HG03575 (cell line): ENCODE results near the gene DUS2.
"Not testable (repeated sequence)": the region's sequence is repeated elsewhere in the genome, so short reads cannot be mapped to it uniquely, and the experiment has no call there.

Experiments used
- ATAC-seq: cut with Tn5 transposase; IDR thresholded peaks from one replicate; pipeline ENCODE4 v1.9.1; 2021; ENCODE audit not compliant: unreplicated experiment, insufficient number of reproducible peaks, low FRiP score; ENCODE audit errors: extremely low read depth

Gene DUS2

DNA sequence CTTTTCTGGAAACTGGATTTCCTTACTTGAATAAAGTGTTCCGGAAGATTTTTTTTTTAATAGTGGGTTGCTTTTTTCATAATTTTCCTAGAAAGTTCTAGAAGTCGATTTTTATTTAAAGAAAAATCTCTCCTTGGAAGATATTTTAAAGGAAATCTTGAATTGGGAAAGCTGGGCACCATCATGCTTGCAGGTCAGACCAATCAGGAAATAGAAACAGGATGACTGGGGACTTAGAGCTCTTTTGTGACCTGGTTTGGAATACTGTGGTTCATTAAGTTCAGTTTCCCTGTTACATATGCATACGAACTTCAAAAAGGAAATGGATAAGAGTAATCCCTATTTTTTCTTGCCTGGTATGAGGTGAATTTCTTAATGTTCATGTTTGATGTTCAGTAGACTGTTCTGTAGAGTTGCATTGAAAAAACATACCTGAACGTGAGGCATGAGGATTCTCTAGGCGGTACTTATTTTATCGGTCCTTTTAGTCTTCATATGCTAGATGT is 63.3 kb downstream of the DUS2 start:
- ATAC-seq = no peak

DNA sequence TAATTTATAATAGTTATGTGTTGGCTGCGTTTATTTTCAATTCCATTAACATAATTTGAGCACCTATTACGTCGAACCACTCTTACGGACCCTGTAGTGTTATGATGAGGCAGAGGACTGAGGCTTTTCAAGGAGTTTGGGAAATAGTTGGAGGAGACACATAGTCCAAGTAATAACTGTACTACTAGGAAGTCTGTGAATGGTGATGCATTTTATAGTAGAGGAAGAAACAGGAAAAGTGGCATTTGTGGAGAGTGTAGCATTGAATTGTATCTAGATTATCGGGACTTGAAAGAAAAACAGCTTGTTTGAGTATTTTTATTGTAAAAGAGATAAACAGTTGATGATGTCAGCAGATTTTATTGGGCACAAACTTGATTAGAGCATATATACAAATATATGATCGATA is 63.8 kb downstream of the DUS2 start:
- ATAC-seq = no peak

DNA sequence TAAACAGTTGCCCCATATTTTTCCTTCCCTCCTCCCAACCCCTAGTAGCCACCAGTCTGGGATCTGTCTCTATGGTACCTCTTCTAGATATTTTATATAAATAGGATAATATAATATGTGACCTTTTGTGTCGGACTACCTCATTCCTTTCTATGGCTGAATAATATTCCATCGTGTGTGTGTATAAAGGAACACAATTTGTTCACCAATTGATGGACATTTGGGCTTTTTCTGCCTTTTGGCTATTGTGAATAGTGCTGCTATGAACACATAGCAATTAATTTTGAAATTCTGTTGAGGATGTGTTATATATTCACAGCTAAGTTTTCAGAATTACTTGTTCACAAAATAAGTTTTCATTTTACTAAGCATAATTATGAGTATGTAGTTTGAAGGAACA is 64.6 kb downstream of the DUS2 start:
- no peak for ATAC-seq

DNA sequence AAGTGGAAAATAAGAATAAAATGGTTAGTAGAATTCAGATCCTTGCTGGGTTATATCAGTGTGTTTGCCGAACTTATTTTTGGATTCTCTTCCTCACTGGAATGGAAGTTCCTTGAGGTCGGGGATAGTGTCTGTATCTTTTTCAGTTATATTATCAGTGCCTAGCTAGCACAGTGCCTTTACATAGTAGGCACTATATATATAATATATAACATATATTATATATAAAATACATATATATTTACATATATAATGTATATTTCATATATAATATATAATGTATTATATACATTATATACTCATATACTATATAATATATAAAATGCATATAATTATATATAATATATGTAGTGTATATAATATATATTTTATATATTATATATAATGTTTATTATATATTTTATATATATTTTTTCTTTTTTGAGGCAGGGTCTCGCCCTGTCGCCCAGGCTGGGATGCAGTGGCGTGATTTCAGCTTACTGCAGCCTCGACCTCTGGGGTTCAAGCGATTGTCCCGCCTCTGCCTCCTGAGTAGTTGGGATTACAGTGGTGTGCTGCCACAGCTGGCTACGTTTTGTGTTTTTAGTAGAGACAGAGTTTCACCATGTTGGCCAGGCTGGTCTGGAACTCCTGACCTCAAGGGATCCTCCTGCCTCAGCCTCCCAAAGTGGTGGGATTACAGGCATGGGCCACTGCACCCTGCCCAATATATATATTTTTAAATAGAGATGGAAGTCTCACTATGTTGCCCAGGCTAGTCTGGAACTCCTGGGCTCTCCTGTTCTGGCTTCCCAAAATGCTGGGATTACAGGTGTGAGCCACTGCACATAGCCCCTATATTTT is 65.3 kb downstream of the DUS2 start:
- no peak for ATAC-seq

DNA sequence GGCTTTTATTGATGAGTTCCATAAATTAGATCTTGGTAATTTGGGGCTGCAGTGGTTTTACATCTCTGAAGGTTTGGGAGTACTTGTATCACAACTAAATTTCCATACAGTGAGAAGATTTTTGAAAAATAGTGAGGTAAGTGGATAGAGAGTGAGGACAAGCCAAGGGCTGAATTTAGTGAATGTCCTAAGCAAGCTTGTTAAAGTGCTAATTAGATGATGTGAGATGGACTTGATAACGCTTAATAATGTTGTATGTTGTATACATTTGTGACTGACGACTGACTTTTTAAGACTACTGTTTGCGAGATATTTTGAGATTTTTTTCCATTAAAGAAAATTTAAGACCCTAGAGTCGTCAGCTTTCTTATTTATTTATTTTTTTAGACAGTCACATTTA is 66.0 kb downstream of the DUS2 start:
- no peak for ATAC-seq

DNA sequence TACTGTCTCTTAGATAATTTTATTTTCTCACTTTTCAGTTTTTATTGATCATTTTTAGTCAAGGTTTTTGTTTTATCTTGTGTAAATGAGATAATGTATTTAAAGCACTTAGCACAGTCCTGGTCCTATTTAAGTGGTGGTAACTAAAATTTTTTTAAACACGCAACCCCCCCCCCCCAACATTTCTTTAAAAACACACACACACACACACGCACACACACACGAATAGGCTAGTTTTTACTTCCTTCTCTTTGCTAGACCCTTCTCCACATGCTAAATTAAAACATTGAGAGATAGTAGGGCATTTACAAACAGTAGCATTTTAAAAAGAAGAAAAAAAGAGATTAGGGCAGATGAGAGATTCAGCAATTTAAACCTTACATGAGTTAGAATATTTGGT is 67.0 kb downstream of the DUS2 start:
- ATAC-seq = no peak

DNA sequence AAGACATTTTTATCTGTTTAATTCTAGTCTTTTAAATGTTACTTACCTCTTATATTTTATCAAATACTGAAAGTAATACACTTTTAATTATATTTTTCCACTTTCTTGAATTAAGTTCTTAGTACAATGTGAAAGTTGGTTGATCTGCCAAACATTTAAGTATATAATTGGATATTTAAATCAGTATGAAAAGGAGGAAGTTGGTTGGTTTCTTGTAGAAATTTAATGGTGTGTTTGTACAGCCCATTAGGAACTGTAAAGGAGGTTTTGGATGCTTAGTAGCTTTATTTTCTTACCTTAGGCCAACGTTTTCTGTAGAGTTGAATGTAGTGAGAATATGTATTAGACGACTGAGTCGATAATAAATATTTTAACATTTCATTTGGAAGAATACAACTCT is 67.4 kb downstream of the DUS2 start:
- no peak for ATAC-seq

DNA sequence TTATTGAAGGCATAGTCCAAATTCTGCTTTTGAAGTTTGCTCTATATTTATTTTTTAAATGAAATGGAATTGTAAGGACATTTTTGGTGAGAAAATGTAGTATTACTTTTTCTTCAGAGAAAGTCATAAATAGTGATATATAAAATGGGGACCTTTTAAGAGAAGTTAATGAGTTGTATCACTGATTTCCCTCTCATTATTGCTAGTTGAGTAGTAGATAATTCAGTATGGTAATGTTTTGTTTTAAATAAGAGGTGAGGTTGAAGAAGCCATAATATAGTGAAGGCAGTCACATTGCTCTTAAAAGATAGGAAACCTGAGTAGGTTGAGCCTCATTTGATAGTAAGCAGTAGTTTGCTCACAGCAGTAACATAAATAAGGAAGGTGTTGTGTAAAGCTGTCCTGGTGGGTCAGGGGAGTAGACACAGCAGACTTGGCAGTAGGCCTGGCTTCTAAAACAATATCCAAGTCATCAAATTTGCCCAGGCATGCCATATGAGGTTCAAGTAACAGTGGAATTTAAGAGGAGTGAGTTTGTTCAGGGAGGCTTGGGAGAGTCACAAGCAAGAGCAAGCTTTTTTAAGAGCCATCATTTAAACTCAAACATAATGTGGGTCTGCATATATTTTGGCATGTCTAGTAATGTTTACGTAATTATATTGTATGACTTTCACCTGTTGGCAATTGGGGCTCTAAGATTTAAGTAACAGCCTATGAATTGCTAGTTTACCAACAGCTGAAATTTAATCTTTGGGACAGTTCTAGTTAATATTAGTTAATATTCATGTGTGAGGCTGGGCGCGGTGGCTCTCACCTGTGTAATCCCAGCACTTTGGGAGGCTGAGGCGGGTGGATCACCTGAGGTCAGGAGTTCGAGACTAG is 68.5 kb downstream of the DUS2 start:
- ATAC-seq = no peak

DNA sequence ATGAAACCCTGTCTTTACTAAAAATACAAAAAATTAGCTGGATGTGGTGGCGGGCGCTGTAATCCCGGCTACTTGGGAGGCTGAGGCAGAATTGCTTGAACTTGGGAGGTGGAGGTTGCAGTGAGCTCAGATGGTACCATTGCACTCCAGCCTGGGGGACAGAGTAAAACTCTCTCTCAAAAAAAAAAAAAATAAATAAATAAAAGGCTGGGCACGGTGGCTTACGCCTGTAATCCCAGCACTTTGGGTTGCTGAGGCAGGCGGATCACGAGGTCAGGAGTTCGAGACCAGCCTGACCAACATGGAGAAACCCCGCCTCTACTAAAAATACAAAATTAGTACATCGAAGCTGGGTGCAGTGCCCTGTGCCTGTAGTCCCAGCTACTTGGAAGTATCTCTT is 69.2 kb downstream of the DUS2 start:
- ATAC-seq = not testable (repeated sequence)

DNA sequence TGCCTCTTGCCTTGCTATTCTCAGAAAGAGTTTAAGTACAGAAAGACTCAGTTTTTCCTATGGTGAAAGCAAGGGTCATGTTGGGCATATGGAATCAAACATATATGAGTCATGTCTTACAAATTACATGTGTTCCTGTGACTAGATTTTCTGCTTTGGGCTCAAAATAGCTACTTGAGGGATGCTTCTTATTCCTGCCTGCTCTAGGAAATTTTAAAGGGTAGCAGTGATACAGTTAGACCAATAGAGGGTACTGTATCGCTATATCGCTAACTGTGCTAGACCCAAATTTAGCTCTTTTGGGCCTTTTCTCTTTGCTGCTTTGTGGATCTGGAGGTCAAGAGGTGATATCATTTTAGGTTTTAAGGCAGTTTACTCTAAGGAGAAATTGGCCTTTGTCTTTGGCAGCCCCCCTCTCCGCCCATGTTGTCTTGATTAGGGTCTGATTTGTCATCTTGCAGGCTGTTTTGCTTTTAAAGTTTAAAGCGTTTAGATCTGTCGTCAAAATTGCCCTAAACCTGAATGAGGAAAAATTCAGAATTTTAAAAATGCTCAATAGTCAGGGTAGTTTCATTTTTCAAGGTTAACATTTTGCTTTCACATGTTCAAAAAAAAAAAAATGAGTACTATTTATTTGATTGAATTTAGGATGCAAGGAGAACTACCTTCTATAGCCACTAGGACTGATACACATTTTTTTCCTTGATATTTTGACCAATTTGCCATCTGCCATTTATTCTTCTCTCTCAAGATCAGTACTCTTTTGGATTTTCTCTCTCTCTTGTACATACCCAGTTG is 70.9 kb downstream of the DUS2 start:
- ATAC-seq = no peak

DNA sequence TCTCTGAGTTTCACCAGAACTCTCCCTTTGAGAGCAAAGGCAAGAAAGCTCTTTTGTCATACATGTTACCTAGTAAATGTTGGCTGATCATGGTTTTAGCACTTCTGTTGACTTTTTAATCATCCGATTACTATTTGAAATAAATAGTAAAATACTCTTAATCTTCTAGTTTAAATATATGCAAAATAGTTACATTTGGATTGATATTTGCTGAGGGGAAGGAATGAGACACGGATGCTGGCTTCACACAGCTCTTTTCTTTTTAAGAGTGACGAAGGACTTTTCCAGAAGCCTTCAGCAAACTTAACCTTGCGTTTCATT is 71.5 kb downstream of the DUS2 start:
- ATAC-seq = no peak

DNA sequence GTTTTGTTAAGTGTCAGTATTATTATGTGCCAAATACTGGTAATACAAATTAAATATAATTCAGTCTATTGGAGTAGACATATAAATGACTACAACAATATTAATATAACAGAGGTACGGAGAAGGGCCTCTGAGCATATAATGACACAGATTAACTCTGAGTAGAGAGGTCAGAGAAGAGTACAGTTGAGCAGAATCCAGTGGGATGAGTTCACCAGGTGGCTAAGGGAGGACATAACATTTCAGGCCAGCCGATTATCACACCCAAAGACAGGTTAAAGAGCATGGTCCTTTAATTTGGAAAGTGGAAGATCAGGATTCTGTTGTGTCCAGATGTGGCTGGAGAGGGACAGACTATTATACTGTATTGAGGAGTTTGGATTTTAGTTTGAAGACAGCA is 73.4 kb downstream of the DUS2 start:
- no peak for ATAC-seq

DNA sequence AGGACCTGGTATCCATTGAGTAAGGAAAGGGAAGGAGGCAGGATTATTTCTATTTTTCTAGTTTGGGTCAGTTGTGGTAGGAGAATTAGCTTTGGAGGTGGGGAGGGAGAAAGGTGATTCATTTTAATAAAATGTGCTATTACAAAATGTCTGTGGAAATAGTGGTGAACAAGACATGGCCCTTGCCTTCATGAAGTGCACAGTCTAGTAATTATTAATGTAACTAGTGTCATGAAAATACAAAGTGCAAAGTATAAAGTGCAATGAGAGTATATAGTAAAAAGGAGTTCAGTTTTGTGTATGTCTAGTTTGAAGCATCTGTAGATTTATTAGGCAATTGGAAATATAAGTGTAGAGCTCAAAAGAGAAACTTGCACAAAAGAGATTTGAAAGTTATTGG is 74.0 kb downstream of the DUS2 start:
- no peak for ATAC-seq

DNA sequence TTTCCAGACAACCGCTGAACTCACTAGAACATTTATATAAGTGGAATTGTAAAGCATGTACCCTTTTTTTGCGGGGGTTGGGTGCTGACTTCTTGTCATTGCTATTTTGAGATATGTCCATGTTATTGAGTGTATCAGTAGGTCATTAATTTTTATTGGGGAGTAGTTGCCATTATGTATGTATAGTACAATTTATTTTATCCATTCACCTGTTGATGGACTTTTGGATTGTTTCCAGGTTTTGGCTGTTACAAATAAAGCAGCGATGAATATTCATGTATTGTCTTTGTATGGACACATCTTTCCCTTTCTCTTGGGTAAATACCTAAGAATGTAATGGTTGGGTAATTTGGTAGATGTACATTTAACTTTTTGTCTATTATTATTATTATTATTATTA is 74.8 kb downstream of the DUS2 start:
- no peak for ATAC-seq

DNA sequence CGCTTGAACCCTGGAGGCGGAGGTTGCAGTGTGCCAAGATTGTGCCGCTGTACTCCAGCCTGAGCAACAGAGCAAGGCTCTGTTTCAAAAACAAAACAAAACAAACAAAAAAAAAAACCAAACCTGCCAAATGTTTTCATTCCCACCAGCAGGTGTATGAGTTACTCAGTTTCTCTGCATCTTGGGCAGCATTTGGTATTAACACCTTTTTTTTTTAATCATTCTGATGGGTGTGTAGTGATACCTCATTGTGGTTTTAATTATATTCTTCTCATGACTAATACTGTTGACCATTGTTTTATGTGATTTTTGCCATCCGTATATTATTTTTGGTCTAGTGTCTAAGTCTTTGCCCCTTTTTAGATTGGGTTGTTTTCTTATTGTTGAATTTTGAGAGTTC is 77.4 kb downstream of the DUS2 start:
- ATAC-seq = no peak

DNA sequence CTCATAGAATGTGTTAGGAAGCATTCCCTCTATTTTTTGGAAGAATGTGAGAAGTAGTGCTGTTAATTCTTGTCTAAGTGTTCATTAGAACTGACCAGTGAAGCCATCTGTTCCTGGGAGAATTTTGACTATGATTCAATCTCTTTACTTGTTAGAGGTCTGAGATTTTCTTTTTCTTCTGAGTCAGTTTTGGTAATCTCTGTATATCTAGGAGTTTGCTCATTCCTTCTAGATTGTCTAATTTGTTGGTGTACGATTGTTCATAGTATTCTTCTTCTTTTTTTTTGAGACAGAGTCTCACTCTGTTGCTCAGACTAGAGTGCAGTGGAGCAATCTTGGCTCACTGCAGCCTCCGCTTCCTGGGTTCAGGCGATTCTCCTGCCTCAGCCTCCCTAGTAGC is 82.5 kb downstream of the DUS2 start:
- no peak for ATAC-seq

DNA sequence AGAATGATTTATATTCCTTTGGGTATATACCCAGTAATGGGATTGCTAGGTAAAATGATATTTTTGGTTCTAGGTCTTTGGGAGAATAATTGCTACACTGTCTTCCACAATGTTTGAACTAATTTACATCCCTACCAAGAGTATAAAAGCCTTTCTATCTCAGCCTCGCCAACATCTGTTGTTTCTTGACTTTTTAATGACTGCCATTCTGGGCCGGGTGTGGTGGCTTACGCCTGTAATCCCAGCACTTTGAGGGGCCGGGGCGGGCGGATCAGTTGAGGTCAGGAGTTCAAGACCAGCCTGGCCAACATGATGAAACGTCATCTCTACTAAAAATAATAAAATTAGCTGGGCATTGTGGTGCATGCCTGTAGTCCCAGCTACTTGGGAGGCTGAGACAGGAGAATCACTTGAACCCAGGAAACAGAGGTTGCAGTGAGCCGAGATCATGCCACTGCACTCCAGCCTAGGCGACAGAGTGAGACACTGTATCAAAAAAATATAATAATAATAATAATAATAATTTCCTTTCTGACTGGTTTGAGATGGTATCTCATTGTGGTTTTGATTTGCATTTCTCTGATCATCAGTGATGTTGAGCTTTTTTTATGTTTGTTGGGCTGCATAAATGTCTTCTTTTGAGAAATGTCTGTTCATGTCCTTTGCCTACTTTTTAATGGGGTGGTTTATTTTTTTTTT is 84.3 kb downstream of the DUS2 start:
- not testable (repeated sequence) for ATAC-seq

DNA sequence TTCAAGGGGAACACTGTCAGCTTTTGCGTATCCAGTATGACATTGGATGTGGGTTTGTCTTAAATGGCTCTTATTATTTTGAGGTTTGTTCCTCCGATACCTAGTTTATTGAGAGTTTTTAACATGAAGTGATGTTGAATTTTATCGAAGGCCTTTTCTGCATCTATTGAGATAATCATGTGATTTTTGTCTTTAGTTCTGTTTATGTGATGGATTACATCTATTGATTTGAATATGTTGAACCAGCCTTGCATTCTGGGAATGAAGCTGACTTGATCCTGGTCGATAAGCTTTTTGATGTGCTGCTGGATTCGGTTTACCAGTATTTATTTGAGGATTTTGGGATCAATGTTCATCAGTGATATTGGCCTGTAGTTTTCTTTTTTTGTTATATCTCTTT is 86.1 kb downstream of the DUS2 start:
- ATAC-seq = not testable (repeated sequence)

DNA sequence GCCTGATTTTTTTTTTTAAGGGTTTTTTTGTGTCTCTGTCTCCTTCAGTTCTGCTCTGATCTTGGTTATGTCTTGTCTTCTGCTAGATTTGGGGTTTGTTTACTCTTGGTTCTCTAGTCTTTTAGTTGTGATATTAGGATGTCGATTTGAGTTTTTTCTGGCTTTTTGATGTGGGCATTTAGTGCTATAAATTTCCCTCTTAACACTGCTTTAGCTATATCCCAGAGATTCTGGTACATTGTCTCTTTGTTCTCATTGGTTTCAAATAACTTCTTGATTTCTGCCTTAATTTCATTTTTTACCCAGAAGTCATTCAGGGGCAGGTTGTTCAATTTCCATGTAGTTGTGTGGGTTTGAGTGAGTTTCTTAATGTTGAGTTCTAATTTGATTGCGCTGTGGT is 87.5 kb downstream of the DUS2 start:
- ATAC-seq = not testable (repeated sequence)
